WERI-Rb-1 (cell line): ENCODE data around the gene TMCC2.

ENCODE experiments used
- DNase-seq: peaks from one replicate; pipeline ENCODE4 v3.0.0-alpha.2; 2020
- H3K27ac ChIP-seq: fragments of 250-450 bp; sonication (Bioruptor Pico); 2 replicates; pipeline ENCODE4 v1.5.1; 2020; ENCODE audit warnings: mild to moderate bottlenecking, moderate library complexity
- H3K27me3 ChIP-seq: fragments of 250-450 bp; sonication (Bioruptor Pico); 2 replicates; pipeline ENCODE4 v1.5.1; 2021; ENCODE audit warnings: mild to moderate bottlenecking, low read depth, moderate library complexity; ENCODE audit not compliant: insufficient read depth, severe bottlenecking
- H3K36me3 ChIP-seq: fragments of 250-450 bp; sonication (Bioruptor Pico); 2 replicates; pipeline ENCODE4 v1.5.1; 2020; ENCODE audit warnings: mild to moderate bottlenecking, moderate library complexity
- H3K4me3 ChIP-seq: 2 replicates; pipeline ENCODE4 v1.5.1; 2011; ENCODE audit warnings: low read depth, mild to moderate bottlenecking, control low read depth, low read length
- H3K9me3 ChIP-seq: fragments of 250-450 bp; sonication (Bioruptor Pico); 2 replicates; pipeline ENCODE4 v1.5.1; 2021; ENCODE audit warnings: mild to moderate bottlenecking, moderate library complexity; ENCODE audit not compliant: severe bottlenecking
- TF ChIP-seq, protein P1 (sequence below): IDR thresholded peaks from 2 replicates; pipeline ENCODE4 v1.5.1; 2011; ENCODE audit warnings: low read depth, mild to moderate bottlenecking, control low read depth, inconsistent platforms, low read length

Gene TMCC2

DNA sequence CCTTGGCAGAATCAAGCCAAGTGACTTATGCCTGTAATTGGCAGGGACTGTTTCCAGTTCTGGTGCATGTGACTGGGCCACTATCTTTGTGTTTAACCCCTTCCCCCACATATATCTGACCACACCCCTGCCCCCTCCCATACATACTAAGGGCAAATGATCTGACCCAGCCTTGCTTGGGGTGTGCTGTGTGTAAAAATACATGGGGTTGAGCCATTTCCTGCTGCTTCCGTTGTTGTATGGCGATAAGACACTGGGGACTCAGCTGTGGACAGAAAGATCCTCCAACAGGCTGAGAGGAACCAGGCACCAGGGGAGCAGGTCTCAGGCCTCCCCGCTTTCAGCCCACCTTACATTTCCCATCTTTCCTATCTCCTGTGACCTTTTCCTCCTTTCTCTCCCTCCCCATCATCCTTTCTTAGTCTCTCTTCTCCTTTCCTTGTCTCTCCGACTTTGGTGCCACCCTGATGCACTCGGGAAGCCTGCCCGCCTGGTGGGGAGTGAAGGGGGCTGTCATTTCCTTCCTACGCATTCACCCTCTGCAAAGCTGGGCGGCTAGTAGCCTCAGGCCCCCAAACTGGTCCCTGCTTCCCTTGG is 39.7 kb downstream of the TMCC2 start:
- Histone ChIP-seq H3K36me3 (peaks cover 80% of the 10 kb centered on the region), H3K9me3 (no peaks in the 10 kb centered on the region), H3K27me3 (no peaks in the 10 kb centered on the region), H3K4me3 (no peak overlapping the region), H3K27ac (no peak overlapping the region)
- no peak for DNase-seq
- TF ChIP-seq, protein P1, sequence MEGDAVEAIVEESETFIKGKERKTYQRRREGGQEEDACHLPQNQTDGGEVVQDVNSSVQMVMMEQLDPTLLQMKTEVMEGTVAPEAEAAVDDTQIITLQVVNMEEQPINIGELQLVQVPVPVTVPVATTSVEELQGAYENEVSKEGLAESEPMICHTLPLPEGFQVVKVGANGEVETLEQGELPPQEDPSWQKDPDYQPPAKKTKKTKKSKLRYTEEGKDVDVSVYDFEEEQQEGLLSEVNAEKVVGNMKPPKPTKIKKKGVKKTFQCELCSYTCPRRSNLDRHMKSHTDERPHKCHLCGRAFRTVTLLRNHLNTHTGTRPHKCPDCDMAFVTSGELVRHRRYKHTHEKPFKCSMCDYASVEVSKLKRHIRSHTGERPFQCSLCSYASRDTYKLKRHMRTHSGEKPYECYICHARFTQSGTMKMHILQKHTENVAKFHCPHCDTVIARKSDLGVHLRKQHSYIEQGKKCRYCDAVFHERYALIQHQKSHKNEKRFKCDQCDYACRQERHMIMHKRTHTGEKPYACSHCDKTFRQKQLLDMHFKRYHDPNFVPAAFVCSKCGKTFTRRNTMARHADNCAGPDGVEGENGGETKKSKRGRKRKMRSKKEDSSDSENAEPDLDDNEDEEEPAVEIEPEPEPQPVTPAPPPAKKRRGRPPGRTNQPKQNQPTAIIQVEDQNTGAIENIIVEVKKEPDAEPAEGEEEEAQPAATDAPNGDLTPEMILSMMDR: no peak

DNA sequence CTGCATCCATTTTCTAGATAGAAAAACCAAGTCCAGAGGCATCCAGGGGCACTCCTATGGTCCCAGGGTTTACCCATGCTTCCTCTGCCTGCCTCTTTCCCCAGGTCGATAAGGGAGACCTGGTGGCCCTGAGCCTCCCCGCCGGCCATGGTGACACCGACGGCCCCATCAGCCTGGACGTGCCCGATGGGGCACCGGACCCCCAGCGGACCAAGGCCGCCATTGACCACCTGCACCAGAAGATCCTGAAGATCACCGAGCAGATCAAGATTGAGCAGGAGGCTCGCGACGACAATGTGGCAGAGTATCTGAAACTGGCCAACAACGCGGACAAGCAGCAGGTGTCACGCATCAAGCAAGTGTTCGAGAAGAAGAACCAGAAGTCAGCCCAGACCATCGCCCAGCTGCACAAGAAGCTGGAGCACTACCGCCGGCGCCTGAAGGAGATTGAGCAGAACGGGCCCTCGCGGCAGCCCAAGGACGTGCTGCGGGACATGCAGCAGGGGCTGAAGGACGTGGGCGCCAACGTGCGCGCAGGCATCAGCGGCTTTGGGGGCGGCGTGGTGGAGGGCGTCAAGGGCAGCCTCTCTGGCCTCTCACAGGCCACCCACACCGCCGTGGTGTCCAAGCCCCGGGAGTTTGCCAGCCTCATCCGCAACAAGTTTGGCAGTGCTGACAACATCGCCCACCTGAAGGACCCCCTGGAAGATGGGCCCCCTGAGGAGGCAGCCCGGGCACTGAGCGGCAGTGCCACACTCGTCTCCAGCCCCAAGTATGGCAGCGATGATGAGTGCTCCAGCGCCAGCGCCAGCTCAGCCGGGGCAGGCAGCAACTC is 41.3 kb downstream of the TMCC2 start:
- no peak for DNase-seq
- Histone ChIP-seq H3K27me3 (no peaks in the 10 kb centered on the region), H3K36me3 (peaks cover 79% of the 10 kb centered on the region), H3K4me3 (no peak overlapping the region), H3K9me3 (no peaks in the 10 kb centered on the region), H3K27ac (no peak overlapping the region)
- TF ChIP-seq, protein P1: no peak

DNA sequence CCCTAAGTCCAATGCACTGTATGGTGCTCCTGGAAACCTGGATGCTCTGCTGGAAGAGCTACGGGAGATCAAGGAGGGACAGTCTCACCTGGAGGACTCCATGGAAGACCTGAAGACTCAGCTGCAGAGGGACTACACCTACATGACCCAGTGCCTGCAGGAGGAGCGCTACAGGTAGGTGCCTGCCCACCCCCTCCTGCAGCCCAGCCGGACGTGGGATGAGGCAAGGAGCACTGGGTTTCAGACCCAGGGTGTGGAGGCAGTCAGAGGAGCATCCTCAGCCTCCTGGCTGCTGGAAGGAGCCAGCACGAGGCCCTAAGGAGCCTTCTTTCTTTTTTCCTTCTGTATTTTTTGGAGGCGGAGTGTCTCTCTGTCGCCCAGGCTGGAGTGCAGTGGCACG is 42.0 kb downstream of the TMCC2 start:
- Histone ChIP-seq H3K36me3 (peaks cover 81% of the 10 kb centered on the region), H3K9me3 (no peaks in the 10 kb centered on the region), H3K27me3 (no peaks in the 10 kb centered on the region), H3K4me3 (no peak overlapping the region), H3K27ac (no peak overlapping the region)
- no peak for DNase-seq
- TF ChIP-seq, protein P1: no peak

DNA sequence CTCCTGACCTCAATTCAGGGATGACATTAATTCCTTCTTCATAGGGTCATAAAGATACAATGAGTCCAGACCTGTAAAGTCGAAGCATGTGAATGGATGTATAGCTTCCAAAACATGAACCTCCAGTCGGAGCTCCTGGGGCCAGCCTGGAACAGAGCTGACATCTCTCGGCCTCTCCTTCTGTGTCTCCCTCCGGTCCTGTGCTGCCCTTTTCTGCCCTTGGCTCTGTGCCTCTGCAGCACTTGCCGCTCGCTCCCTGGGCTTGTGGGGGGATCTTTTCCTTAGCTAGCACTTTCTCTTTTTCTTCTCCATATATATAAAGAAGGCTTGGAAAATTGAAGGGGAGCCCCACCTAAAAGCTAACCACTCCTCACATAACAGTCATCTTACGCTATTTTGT is 42.5 kb downstream of the TMCC2 start:
- Histone ChIP-seq H3K36me3 (peaks cover 75% of the 10 kb centered on the region), H3K27me3 (no peaks in the 10 kb centered on the region), H3K4me3 (no peak overlapping the region), H3K9me3 (no peaks in the 10 kb centered on the region), H3K27ac (no peak overlapping the region)
- TF ChIP-seq, protein P1: no peak
- no peak for DNase-seq

DNA sequence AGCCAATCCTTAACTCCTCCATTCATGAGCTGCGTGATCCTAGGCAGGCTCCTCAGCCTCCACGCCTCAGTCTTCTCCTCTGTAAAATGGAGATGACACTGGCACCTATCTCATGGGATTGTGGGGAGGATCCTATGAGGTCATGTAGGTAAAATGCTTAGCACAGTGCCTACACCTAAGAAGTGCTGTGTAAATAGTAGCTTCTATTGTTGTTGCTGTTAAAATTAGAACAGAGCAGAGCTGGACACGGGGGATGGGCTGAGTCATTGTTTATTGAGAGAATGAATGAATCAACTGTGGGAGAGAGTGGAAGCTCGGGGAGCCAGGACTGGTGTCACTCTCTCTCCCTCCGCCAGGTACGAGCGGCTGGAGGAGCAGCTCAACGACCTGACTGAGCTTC is 43.0 kb downstream of the TMCC2 start:
- peaks cover 73% of the 10 kb centered on the region for H3K36me3 ChIP-seq
- no peak overlapping the region for H3K4me3 ChIP-seq
- TF ChIP-seq, protein P1: no peak
- H3K27me3 ChIP-seq: no peaks in the 10 kb centered on the region
- DNase-seq: no peak
- no peaks in the 10 kb centered on the region for H3K9me3 ChIP-seq
- no peak overlapping the region for H3K27ac ChIP-seq
